ENCODE data around the gene URB2.

The URB2 gene

GRCh38 chr1:229582715-229583114, 43.3 kb upstream of the URB2 start:
- Histone ChIP-seq H3K4me2 (ENCODE audit: low read depth, low read length) (no peak overlapping the region), H3K4me1 (ENCODE audit: low read length) (no peaks in the 10 kb centered on the region), H2AFZ (ENCODE audit: low read length) (no peak overlapping the region), H3K9me3 (replicated peaks; ENCODE audit: insufficient read depth, low read length) (no peaks in the 10 kb centered on the region), H3K9me2 (replicated peaks; ENCODE audit: insufficient read depth, low read length) (no peaks in the 10 kb centered on the region), H3F3A (ENCODE audit: insufficient read depth, low read length) (no peaks in the 10 kb centered on the region), H3K9ac (ENCODE audit: low read length) (no peak overlapping the region), H3K4me3 (ENCODE audit: low read length) (no peak overlapping the region), H4K20me1 (ENCODE audit: insufficient read depth, low read length) (no peaks in the 10 kb centered on the region), H3K27ac (ENCODE audit: low read length) (no peak overlapping the region), H3K36me3 (replicated peaks; ENCODE audit: insufficient read depth, low read length) (no peaks in the 10 kb centered on the region), H3K79me2 (ENCODE audit: low read length) (no peaks in the 10 kb centered on the region), H3K27me3 (replicated peaks; ENCODE audit: insufficient read depth, low read length) (no peaks in the 10 kb centered on the region)
- no peak for DNase-seq
- TF ChIP-seq CTCF (IDR thresholded peaks at IDR 0.05; ENCODE audit: low read length) = no peak
- TF ChIP-seq EZH2 (optimal IDR thresholded peaks at IDR 0.05; ENCODE audit: low read depth, low read length) = no peak
- no peak for TF ChIP-seq EZH2phosphoT487 (IDR thresholded peaks at IDR 0.05; ENCODE audit: low read length)

GRCh38 chr1:229585338-229585737, 40.7 kb upstream of the URB2 start:
- Histone ChIP-seq H4K20me1 (ENCODE audit: insufficient read depth, low read length) (no peaks in the 10 kb centered on the region), H3K79me2 (ENCODE audit: low read length) (no peaks in the 10 kb centered on the region), H3F3A (ENCODE audit: insufficient read depth, low read length) (no peaks in the 10 kb centered on the region), H2AFZ (ENCODE audit: low read length) (no peak overlapping the region), H3K27ac (ENCODE audit: low read length) (no peak overlapping the region), H3K9me3 (replicated peaks; ENCODE audit: insufficient read depth, low read length) (no peaks in the 10 kb centered on the region), H3K4me1 (ENCODE audit: low read length) (no peaks in the 10 kb centered on the region), H3K4me3 (ENCODE audit: low read length) (no peak overlapping the region), H3K27me3 (replicated peaks; ENCODE audit: insufficient read depth, low read length) (no peaks in the 10 kb centered on the region), H3K9ac (ENCODE audit: low read length) (no peak overlapping the region), H3K4me2 (ENCODE audit: low read depth, low read length) (no peak overlapping the region), H3K9me2 (replicated peaks; ENCODE audit: insufficient read depth, low read length) (no peaks in the 10 kb centered on the region), H3K36me3 (replicated peaks; ENCODE audit: insufficient read depth, low read length) (no peaks in the 10 kb centered on the region)
- TF ChIP-seq EZH2 (optimal IDR thresholded peaks at IDR 0.05; ENCODE audit: low read depth, low read length) (no peak), CTCF (IDR thresholded peaks at IDR 0.05; ENCODE audit: low read length) (no peak), EZH2phosphoT487 (IDR thresholded peaks at IDR 0.05; ENCODE audit: low read length) (no peak)
- no peak for DNase-seq

- Histone ChIP-seq H3K4me3 (ENCODE audit: low read length) (no peak overlapping the region), H3K9ac (ENCODE audit: low read length) (no peak overlapping the region), H3K9me3 (replicated peaks; ENCODE audit: insufficient read depth, low read length) (no peaks in the 10 kb centered on the region), H3K36me3 (replicated peaks; ENCODE audit: insufficient read depth, low read length) (0 out of 2 replicates have a peak, but pooled peaks cover 6% of the 10 kb centered on the region), H3F3A (ENCODE audit: insufficient read depth, low read length) (no peaks in the 10 kb centered on the region), H3K27me3 (replicated peaks; ENCODE audit: insufficient read depth, low read length) (no peaks in the 10 kb centered on the region), H3K27ac (ENCODE audit: low read length) (no peak overlapping the region), H2AFZ (ENCODE audit: low read length) (no peak overlapping the region), H4K20me1 (ENCODE audit: insufficient read depth, low read length) (no peaks in the 10 kb centered on the region), H3K79me2 (ENCODE audit: low read length) (0 out of 2 replicates have a peak, but pooled peaks cover 6% of the 10 kb centered on the region), H3K9me2 (replicated peaks; ENCODE audit: insufficient read depth, low read length) (no peaks in the 10 kb centered on the region), H3K4me2 (ENCODE audit: low read depth, low read length) (no peak overlapping the region), H3K4me1 (ENCODE audit: low read length) (no peaks in the 10 kb centered on the region)
- DNase-seq = no peak
- no peak for TF ChIP-seq CTCF (IDR thresholded peaks at IDR 0.05; ENCODE audit: low read length)
- TF ChIP-seq EZH2phosphoT487 (IDR thresholded peaks at IDR 0.05; ENCODE audit: low read length) = no peak
- no peak for TF ChIP-seq EZH2 (optimal IDR thresholded peaks at IDR 0.05; ENCODE audit: low read depth, low read length)
Measured at GRCh38 chr1:229590119-229590518, 35.9 kb upstream of the URB2 start.

Data from MM.1S (cell line).